ENCODE data around the gene TXLNA.

The TXLNA gene

GRCh38 chr1:32215629-32216480 is 36.4 kb downstream of the TXLNA start:
- DNase-seq = peak; percentile 57

GRCh38 chr1:32216566-32216965 is 37.1 kb downstream of the TXLNA start:
- DNase-seq = no peak

- no peak for DNase-seq
Observed at GRCh38 chr1:32219022-32219421, 39.5 kb downstream of the TXLNA start.

GRCh38 chr1:32220746-32221580 is 41.5 kb downstream of the TXLNA start:
- no peak for DNase-seq

GRCh38 chr1:32221581-32221979 is 42.1 kb downstream of the TXLNA start:
- no peak for DNase-seq

- DNase-seq = peak; percentile 96
Observed at GRCh38 chr1:32221980-32222755, 42.7 kb downstream of the TXLNA start, which contains the start of the genes EIF3I and TMEM234. EIF3I (plus strand) TSS chr1:32222407; CDS start chr1:32222442, 35 bp downstream. TMEM234 (minus strand) TSS chr1:32222353; CDS start chr1:32222322, 31 bp downstream.

- no peak for DNase-seq
Observed at GRCh38 chr1:32223683-32224082, 44.2 kb downstream of the TXLNA start.

- DNase-seq = no peak
Observed at GRCh38 chr1:32224285-32224684, 44.8 kb downstream of the TXLNA start.

- DNase-seq = no peak
Observed at GRCh38 chr1:32228771-32229170, 49.3 kb downstream of the TXLNA start.

GRCh38 chr1:32231843-32232432 is 52.5 kb downstream of the TXLNA start:
- no peak for DNase-seq

- no peak for DNase-seq
Observed at GRCh38 chr1:32232558-32233304, 53.3 kb downstream of the TXLNA start.

GRCh38 chr1:32234792-32235191 is 55.3 kb downstream of the TXLNA start:
- DNase-seq = no peak

- no peak for DNase-seq
Observed at GRCh38 chr1:32239337-32239736, 59.9 kb downstream of the TXLNA start.

- no peak for DNase-seq
Observed at GRCh38 chr1:32239790-32240139, 60.3 kb downstream of the TXLNA start.

GRCh38 chr1:32240140-32240951 is 60.9 kb downstream of the TXLNA start:
- peak; percentile 80 for DNase-seq

GRCh38 chr1:32241001-32241763 is 61.7 kb downstream of the TXLNA start:
- DNase-seq = peak; percentile 82

- DNase-seq = peak; percentile 70
Observed at GRCh38 chr1:32242341-32242851, 62.9 kb downstream of the TXLNA start.

GRCh38 chr1:32246888-32247273 is 67.4 kb downstream of the TXLNA start, which contains the start of gene FAM167B:
FAM167B (plus strand) TSS chr1:32247222; CDS start chr1:32247422, 200 bp downstream.
- peak; percentile 49 for DNase-seq

- DNase-seq = no peak
Observed at GRCh38 chr1:32247452-32247851, 68.0 kb downstream of the TXLNA start.
